Prostate gland (tissue), 2 donors: ENCODE measurements around the gene PPP2R2D.

Experiments used
- POLR2A ChIP-seq: fragments of 450-650 bp; IDR thresholded peaks from one replicate; pipeline ENCODE4 v1.6.1; 2016; ENCODE audit warnings: antibody characterized with exemption, mild to moderate bottlenecking
- TF ChIP-seq, protein P1 (sequence below), 4 experiments: fragments of 200-600 bp in 2 of 4; fragments of 450-650 bp in 2 of 4; sonication (generic) in 2 of 4; IDR thresholded peaks; 1 replicate in 3 of 4; 2 replicates in 1 of 4; pipeline ENCODE4 v1.5.1; 2016 to 2019; ENCODE audit warnings: antibody characterized with exemption in 4 of 4, mild to moderate bottlenecking in 2 of 4, moderate library complexity in 2 of 4

GRCh38 chr10:131978851-131979250, 78.0 kb downstream of the PPP2R2D start:
- TF ChIP-seq POLR2A = no peak
- TF ChIP-seq, protein P1, sequence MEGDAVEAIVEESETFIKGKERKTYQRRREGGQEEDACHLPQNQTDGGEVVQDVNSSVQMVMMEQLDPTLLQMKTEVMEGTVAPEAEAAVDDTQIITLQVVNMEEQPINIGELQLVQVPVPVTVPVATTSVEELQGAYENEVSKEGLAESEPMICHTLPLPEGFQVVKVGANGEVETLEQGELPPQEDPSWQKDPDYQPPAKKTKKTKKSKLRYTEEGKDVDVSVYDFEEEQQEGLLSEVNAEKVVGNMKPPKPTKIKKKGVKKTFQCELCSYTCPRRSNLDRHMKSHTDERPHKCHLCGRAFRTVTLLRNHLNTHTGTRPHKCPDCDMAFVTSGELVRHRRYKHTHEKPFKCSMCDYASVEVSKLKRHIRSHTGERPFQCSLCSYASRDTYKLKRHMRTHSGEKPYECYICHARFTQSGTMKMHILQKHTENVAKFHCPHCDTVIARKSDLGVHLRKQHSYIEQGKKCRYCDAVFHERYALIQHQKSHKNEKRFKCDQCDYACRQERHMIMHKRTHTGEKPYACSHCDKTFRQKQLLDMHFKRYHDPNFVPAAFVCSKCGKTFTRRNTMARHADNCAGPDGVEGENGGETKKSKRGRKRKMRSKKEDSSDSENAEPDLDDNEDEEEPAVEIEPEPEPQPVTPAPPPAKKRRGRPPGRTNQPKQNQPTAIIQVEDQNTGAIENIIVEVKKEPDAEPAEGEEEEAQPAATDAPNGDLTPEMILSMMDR (IDR thresholded peaks at IDR 0.05) = no peak
